ENCODE results near the gene RAVER1.

DNA sequence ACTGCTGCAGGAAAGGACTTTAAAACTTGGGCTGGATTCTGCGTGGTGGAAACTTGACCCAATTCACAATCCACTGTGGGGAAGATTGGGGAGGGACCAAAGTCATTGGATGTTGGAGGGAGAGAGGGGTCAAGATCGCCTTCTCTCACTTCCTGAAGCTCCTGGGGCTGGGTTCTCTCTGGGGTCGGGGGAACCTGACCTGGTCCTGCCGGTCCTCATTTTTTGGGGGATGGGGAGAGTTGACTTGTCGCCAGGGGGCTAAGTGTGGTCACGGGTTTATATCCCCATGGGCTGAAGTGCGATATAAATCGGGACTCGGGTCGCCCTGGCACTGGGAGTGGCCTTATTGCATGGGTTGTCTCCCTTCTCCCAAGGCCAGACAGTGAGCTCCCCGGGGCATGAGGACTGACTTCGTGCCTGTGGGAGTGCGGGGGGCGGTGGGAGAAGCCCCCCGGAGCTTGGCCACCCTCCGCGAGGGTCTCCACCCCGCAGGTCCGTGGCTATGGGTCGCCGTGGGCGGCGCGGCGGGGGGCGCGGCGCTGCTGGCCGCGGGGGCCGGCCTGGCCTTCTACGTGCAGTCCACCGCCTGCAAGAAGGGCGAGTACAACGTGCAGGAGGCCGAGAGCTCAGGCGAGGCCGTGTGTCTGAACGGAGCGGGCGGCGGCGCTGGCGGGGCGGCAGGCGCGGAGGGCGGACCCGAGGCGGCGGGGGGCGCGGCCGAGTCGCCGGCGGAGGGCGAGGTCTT lies 37.3 kb downstream of the RAVER1 start:
- TF ChIP-seq, protein P1, sequence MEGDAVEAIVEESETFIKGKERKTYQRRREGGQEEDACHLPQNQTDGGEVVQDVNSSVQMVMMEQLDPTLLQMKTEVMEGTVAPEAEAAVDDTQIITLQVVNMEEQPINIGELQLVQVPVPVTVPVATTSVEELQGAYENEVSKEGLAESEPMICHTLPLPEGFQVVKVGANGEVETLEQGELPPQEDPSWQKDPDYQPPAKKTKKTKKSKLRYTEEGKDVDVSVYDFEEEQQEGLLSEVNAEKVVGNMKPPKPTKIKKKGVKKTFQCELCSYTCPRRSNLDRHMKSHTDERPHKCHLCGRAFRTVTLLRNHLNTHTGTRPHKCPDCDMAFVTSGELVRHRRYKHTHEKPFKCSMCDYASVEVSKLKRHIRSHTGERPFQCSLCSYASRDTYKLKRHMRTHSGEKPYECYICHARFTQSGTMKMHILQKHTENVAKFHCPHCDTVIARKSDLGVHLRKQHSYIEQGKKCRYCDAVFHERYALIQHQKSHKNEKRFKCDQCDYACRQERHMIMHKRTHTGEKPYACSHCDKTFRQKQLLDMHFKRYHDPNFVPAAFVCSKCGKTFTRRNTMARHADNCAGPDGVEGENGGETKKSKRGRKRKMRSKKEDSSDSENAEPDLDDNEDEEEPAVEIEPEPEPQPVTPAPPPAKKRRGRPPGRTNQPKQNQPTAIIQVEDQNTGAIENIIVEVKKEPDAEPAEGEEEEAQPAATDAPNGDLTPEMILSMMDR (conservative IDR thresholded peaks at IDR 0.05 in 1 of 2, IDR thresholded peaks at IDR 0.05 in 1 of 2; ENCODE audit: low read depth in 1 of 2, low read length in 2 of 2), result no peak
- peak; percentile 17 for TF ChIP-seq EZH2 (IDR thresholded peaks at IDR 0.05; ENCODE audit: low read length, missing control alignments)
